T-helper 17 cell (primary cell): Measurements from ENCODE around the gene VRK3. TPM values are rescaled to one million over a fixed set of nuclear protein-coding genes. Genes with fewer than 3 reads are reported as not detected.

ENCODE experiments used
- ATAC-seq: fragments of 150-1000 bp; cut with Tn5 transposase; 2 replicates; pipeline ENCODE4 v1.10.0; 2021; ENCODE audit warnings: mild to moderate bottlenecking, moderate library complexity
- DNase-seq, 3 donors: peaks; one replicate each; pipeline versions ENCODE4 v3.0.0 to v3.0.0-alpha.2; 2020 to 2021
- H3K9me3 ChIP-seq: one replicate; pipeline ENCODE4 v1.7.0; 2013; ENCODE audit warnings: low read length, mild to moderate bottlenecking; ENCODE audit not compliant: control insufficient read depth, poor library complexity, severe bottlenecking
- H3K27ac Mint-ChIP-seq: one replicate; pipeline ENCODE4 v1.8.0; 2022; ENCODE audit warnings: mild to moderate bottlenecking, moderate library complexity, mixed read lengths
- H3K27me3 Mint-ChIP-seq: one replicate; pipeline ENCODE4 v1.8.0; 2022; ENCODE audit warnings: mixed read lengths
- H3K36me3 Mint-ChIP-seq: one replicate; pipeline ENCODE4 v1.8.0; 2022; ENCODE audit warnings: low read depth, mixed read lengths
- H3K4me1 Mint-ChIP-seq: one replicate; pipeline ENCODE4 v1.8.0; 2022; ENCODE audit warnings: mild to moderate bottlenecking, mixed read lengths
- H3K4me3 Mint-ChIP-seq: one replicate; pipeline ENCODE4 v1.8.0; 2022; ENCODE audit warnings: mild to moderate bottlenecking, moderate library complexity, mixed read lengths
- total RNA-seq, 4 donors: library from RNA in 2 of 4; stranded (reverse) in 2 of 4; gene quantifications; one replicate each; pipeline ENCODE4 v1.2.3 and lab custom pipeline; 2022 to 2026

The VRK3 gene
- total RNA-seq, 2 donors from 2014 or later: 67.2 to 79.3 TPM

DNA sequence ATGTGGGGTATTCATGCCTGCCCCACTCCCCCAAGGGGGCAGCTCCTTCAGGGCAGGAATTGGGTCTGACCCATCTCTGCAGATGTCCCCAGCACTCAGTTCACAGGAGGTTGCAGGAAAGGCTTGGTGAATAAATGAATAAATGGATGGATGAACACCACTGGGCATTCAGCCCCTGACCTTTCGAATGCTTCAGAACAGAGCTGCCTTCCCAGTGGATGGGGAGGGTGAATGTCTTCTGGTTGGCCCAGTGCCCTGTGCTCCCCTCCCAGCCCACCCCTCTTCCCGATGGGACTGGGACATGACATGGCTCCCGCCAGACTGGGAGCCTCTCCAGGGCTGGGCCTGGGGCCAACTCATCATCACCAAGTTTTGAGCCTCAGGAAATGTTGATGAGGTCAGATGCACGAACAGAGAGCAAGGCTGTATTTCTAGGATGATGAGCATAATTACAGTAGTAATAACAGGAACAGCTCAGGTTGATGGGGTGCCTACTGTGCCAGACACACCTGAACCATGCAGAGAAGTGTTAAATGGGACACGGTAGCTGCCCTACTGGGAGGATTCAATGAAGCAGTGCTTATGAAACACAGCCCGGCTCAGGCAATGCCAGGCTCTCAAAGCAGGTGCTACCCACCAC lies 25.7 kb downstream of the VRK3 start:
- no peak for ATAC-seq
- Mint-ChIP-seq H3K4me1 (peaks cover 9% of the 10 kb centered on the region), H3K36me3 (peaks cover 10% of the 10 kb centered on the region), H3K27ac (no peak overlapping the region), H3K27me3 (no peaks in the 10 kb centered on the region), H3K4me3 (no peak overlapping the region)
- DNase-seq: no peak
- no peaks in the 10 kb centered on the region for H3K9me3 ChIP-seq

DNA sequence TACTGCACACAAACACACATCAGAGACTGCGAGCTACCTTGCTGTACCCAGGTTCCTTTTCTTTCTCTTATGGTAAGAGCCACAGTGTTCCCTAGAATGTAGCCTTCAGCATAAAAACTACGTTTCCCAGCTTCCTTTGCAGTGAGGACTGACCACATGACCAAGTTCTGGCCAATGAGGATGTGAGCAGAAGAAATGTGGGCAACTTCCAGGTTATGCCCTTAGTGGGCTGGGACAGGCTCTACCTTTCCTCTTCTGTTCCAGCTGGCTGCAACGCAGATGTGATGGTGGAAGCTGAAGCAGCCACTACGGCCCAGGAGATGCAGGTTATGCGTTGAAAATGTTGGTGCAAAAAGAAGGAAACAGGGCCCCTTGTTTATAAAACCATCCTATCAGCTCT lies 27.5 kb downstream of the VRK3 start:
- no peak overlapping the region for H3K27ac Mint-ChIP-seq
- peaks cover 7% of the 10 kb centered on the region for H3K36me3 Mint-ChIP-seq
- peaks cover 5% of the 10 kb centered on the region for H3K4me1 Mint-ChIP-seq
- H3K4me3 Mint-ChIP-seq: no peak overlapping the region
- no peaks in the 10 kb centered on the region for H3K27me3 Mint-ChIP-seq
- no peak for DNase-seq
- H3K9me3 ChIP-seq: no peaks in the 10 kb centered on the region
- ATAC-seq: peak; percentile 68

DNA sequence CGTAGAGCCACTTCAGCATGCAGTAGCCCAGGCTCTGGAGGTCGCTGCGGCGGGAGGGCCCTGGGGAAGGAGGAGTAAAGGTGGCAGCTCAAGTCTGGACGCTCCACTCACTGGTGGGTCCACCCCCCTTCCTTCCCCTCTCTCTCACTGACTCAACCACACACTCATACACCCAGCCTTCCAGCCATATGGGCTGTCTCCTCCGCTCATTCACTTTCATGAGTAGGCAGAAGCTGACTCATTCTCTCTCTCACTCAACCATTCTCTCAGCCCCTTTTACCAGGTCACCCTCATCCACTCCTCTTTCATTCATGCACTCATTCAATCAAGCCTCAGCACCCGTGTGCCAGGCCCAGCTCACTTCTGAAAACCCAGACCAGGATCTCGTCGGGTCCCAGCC lies 36.7 kb downstream of the VRK3 start:
- no peaks in the 10 kb centered on the region for H3K27me3 Mint-ChIP-seq
- DNase-seq: no peak
- peaks cover 3% of the 10 kb centered on the region for H3K36me3 Mint-ChIP-seq
- no peak for ATAC-seq
- no peaks in the 10 kb centered on the region for H3K9me3 ChIP-seq
- peaks cover 11% of the 10 kb centered on the region for H3K4me1 Mint-ChIP-seq
- H3K27ac Mint-ChIP-seq: no peak overlapping the region
- no peak overlapping the region for H3K4me3 Mint-ChIP-seq

DNA sequence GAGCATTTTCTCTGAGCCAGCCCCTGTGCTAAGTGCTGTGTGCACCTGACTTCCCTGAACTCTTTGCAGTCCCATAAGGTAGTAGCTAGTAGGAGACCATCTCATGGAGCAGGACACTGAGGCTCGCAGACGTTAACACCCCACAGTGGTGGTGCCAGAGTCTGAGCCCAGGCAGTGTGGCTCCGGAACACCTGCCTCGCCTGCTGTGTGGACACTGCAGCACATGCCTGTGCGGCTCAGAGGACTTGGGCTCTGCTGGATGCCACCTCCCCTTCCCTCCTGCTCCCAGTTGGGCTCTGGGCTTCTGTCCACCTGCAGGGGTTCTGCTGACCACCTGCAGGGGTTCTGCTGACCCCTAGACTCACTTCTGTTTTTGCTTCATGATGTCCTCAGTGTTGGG lies 37.2 kb downstream of the VRK3 start:
- ATAC-seq: no peak
- Mint-ChIP-seq H3K27me3 (no peaks in the 10 kb centered on the region), H3K36me3 (peaks cover 3% of the 10 kb centered on the region), H3K27ac (no peak overlapping the region), H3K4me3 (no peak overlapping the region), H3K4me1 (peaks cover 11% of the 10 kb centered on the region)
- no peak for DNase-seq
- no peaks in the 10 kb centered on the region for H3K9me3 ChIP-seq

DNA sequence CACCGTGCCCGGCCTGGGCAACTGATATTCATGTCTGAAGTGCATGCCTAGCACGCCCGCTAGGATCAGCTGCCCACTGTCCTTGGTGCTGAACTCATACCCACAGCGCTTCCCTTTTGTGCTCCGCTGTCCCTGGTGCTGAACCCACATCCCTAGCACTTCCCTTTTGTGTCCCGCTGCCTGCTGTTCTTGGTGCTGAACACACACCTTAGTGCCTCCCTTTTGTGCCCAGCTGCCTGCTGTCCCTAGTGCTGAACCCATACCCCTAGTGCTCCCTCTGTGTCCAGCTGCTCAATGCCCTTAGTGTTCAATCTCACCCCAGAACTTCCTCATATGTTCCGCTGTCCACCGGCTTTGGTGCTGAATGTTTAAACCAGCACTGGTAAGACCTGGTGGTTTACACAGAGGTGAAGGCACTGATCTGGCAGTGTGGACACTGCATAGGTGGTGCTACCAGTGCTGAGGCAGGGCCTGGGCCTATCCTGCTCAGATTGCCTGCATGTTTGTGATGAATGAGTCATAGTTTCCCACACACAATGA lies 37.9 kb downstream of the VRK3 start:
- peak overlapping the region; percentile 2 for H3K27ac Mint-ChIP-seq
- peaks cover 3% of the 10 kb centered on the region for H3K36me3 Mint-ChIP-seq
- H3K4me1 Mint-ChIP-seq: peaks cover 14% of the 10 kb centered on the region

DNA sequence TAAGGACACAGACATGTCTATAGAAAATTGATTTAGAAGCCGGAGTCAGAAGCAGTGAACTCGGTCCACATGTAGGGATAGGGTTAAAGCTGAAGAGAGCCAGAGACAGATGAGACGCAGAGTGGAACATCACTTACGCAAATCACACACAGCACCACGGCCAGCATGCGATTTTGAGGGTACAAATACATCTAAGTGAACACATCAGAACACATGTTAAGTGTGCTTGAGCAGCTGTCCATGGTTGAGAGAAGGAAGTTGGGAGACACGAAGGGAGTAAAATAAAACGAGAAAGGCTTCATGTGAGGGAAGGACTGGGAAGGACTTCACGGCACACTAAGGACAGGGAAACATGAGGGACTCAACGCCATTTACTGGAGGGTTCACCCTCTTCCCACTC lies 38.8 kb downstream of the VRK3 start:
- Mint-ChIP-seq H3K4me1 (peaks cover 14% of the 10 kb centered on the region), H3K27me3 (no peaks in the 10 kb centered on the region), H3K4me3 (peak overlapping the region; percentile 55), H3K36me3 (peaks cover 3% of the 10 kb centered on the region), H3K27ac (peak overlapping the region; percentile 82)
- H3K9me3 ChIP-seq: no peaks in the 10 kb centered on the region
- no peak for ATAC-seq
- DNase-seq: no peak

More for the DNA sequence above, 37.9 kb downstream of the VRK3 start:
- peak overlapping the region; percentile 46 for H3K4me3 Mint-ChIP-seq
- ATAC-seq: peak; percentile 86
- H3K9me3 ChIP-seq: no peaks in the 10 kb centered on the region
- DNase-seq: peak; percentile 56 to 81 (median 70)
- H3K27me3 Mint-ChIP-seq: no peaks in the 10 kb centered on the region

DNA sequence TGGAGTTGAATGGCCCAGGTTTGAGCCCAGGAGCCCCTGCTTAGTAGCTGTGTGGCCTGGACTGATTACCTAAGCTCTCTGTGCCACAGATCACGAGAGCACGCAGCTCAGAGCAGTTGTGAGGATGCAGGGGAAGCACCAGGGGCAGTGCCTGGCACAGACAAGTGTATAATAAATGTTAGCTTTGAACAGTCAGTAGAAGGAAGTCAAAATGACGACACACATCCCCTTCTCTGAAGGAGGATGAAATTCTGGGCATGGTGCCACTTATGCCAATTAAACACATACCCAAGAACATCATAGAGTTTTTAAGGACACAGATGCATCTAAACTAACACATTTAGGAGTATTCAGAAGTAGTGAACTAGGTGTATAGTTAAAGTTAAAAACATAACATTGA lies 39.3 kb downstream of the VRK3 start:
- ATAC-seq (no peak), DNase-seq (no peak)
- peaks cover 14% of the 10 kb centered on the region for H3K4me1 Mint-ChIP-seq
- H3K4me3 Mint-ChIP-seq: peak overlapping the region; percentile 55
- H3K9me3 ChIP-seq: no peaks in the 10 kb centered on the region
- no peaks in the 10 kb centered on the region for H3K27me3 Mint-ChIP-seq
- peaks cover 3% of the 10 kb centered on the region for H3K36me3 Mint-ChIP-seq
- peak overlapping the region; percentile 82 for H3K27ac Mint-ChIP-seq

DNA sequence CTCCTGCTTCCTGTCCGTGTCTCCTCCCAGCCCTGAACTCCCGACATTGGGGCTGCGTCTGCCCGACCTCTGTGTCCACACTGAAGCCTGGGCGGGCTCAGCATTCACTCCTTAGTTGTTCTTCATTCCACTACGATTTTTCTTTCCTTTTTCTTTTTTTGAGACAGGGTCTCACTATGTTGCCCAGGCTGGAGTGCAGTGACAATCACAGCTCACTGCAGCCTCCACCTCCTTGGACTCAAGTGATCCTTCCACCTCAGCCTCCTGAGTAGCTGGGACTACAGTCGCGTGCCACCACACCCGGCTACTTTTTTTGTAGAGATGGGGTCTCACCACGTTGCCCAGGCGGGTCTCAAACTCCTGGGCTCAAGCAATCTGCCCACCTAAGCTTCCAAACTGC lies 40.7 kb downstream of the VRK3 start:
- Mint-ChIP-seq H3K4me1 (peaks cover 14% of the 10 kb centered on the region), H3K27me3 (no peaks in the 10 kb centered on the region), H3K4me3 (no peak overlapping the region), H3K36me3 (peaks cover 3% of the 10 kb centered on the region), H3K27ac (peak overlapping the region; percentile 56)
- no peaks in the 10 kb centered on the region for H3K9me3 ChIP-seq
- DNase-seq (no peak), ATAC-seq (no peak)

DNA sequence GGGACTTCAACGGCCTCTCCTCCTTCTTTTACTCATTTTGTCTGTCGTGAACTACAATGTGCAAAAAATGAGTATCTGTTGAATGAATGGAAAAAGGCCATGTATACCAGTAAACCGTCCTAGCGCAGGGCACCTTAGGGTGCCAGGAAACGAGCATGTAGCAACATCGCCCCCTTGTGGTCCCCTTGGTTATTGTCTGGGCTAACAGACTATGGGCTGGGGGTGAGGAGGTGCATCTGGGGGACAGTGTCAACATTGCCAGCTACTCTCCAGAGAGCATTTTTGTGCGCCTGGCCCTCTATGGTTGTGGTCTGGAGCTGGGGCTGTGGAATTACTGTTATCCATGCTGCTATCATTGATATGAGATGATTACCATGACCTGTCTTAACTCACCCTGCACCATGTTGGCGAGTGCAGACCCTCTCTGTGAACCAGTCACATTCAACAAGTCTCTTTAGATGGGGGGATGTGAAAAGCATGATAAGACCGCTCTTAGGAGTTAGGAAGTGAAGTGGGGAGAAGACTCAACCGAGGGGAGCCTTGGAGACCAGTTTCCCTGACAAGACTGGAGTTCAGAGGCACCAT lies 41.4 kb downstream of the VRK3 start:
- H3K36me3 Mint-ChIP-seq: peaks cover 3% of the 10 kb centered on the region
- peak; percentile 61 to 78 (median 61) for DNase-seq

DNA sequence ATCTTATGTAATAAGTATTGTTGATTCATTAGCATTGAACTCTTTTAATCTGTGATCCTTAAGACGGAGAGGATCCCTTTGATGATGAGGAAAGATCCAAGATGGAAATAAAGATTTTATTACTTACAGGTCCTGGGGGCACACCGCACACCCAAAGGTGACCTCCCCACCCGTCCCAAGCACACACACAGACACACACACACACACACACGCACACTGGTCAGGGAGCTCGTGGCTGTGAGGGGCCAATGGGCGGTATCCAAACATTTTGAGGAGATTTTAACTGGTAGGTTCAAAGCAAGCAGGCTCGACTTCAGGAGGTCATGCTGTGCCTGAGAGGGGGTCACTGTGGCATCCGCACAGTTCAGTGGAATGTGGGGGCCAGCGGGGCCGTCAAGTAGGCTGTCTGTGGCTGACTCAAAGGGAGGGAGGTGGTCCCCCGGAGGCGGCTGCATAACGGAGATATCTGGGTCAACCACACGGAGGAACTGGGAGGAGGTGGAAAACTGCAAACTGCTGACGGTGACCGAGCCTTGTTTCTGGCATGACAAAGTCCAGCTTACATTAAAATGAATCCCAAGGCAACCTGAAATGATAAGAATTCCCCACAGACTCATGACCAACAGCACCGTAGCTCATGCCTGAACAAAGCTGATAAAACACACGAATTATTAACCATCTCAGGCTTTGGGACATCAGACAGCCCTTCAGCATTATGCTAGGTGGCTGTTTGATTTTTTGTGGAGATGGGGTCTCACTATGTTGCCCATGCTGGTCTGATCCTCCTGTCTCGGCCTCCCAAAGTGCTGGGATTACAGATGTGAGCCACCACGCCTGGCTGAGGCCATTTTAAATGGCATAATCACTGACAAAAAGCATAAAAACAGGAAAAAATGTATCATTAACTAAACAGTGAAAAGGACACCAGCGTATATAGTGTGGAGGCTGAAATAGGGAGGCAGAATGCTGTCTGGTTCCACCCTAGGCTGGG lies 43.3 kb downstream of the VRK3 start:
- H3K9me3 ChIP-seq: no peaks in the 10 kb centered on the region
- no peaks in the 10 kb centered on the region for H3K27me3 Mint-ChIP-seq
- DNase-seq: no peak
- H3K4me3 Mint-ChIP-seq: no peak overlapping the region
- no peak for ATAC-seq
- H3K27ac Mint-ChIP-seq: no peak overlapping the region
- peaks cover 11% of the 10 kb centered on the region for H3K4me1 Mint-ChIP-seq
- no peaks in the 10 kb centered on the region for H3K36me3 Mint-ChIP-seq

More for the DNA sequence above, 41.4 kb downstream of the VRK3 start:
- peaks cover 14% of the 10 kb centered on the region for H3K4me1 Mint-ChIP-seq
- peak overlapping the region; percentile 58 for H3K4me3 Mint-ChIP-seq
- H3K9me3 ChIP-seq: no peaks in the 10 kb centered on the region
- ATAC-seq: peak; percentile 75
- H3K27me3 Mint-ChIP-seq: no peaks in the 10 kb centered on the region
- no peak overlapping the region for H3K27ac Mint-ChIP-seq

DNA sequence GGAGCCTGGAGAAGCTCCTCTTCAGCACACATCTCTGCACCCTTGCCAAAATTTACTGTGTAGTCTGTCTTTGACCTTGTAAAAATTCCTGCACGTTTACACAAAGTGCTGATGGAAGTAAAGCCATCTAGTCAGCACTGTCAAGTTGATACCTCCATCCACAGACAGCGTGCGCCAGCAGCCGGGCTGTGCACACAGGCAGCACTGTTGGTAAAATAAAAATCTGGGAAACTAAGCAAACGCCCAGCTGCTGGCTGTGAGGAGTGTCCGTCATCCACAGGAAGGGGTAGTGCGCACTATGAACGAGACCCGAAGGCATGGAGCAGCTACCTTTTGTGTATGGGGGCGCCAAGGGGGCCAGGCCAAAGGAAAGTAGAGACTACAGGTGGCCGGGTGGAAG lies 46.8 kb downstream of the VRK3 start:
- no peaks in the 10 kb centered on the region for H3K9me3 ChIP-seq
- Mint-ChIP-seq H3K27me3 (no peaks in the 10 kb centered on the region), H3K4me1 (peaks cover 6% of the 10 kb centered on the region), H3K27ac (no peak overlapping the region), H3K36me3 (no peaks in the 10 kb centered on the region), H3K4me3 (no peak overlapping the region)
- ATAC-seq (no peak), DNase-seq (no peak)

DNA sequence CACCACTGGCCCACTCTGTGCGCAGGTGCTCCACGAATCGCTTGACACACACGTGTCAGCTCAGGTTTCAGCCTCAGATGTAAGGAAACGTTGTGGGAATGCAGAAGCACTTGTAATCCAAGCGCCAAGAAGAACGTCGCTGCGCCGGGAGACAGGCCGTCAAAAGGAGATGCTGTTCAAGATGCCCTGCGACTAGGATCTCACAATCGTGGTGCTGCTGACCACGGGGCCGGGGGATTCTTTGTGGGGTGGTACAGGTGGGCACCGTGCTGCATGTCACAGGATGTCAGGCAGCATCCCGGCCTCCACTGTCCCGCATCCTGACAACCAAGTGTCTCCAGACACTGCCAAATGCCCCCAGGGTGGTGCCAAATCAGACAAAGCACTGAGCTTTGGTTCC lies 47.3 kb downstream of the VRK3 start:
- Mint-ChIP-seq H3K4me1 (peaks cover 6% of the 10 kb centered on the region), H3K27me3 (no peaks in the 10 kb centered on the region), H3K27ac (peak overlapping the region; percentile 72), H3K36me3 (no peaks in the 10 kb centered on the region), H3K4me3 (no peak overlapping the region)
- DNase-seq (no peak), ATAC-seq (no peak)
- no peaks in the 10 kb centered on the region for H3K9me3 ChIP-seq

DNA sequence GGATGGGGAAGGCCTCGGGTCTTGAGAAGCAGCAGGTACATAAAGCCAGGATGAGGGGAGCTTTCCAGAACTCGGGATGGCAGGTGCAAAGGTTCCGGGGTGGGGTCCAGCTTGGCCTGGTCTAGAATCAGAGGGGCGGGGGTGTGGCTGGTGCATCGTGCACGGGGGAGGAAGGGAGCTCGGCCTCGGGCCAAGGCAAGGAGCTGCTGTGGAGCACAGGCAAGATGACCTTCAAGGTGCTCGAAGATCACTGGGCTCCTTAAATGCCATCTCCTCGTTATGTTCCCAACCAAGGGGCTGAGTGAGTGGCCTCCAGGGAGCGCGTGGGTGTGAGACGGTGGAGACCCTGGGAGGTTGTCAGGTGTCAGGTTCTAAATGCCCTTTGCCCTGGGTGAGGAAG lies 48.1 kb downstream of the VRK3 start:
- no peak overlapping the region for H3K4me3 Mint-ChIP-seq
- ATAC-seq (no peak), DNase-seq (no peak)
- no peaks in the 10 kb centered on the region for H3K36me3 Mint-ChIP-seq
- H3K27ac Mint-ChIP-seq: peak overlapping the region; percentile 72
- no peaks in the 10 kb centered on the region for H3K9me3 ChIP-seq
- peaks cover 4% of the 10 kb centered on the region for H3K4me1 Mint-ChIP-seq
- no peaks in the 10 kb centered on the region for H3K27me3 Mint-ChIP-seq
